ENCODE results near the gene PTPRN2.
"Not testable (repeated sequence)": the region's sequence is repeated elsewhere in the genome, so short reads cannot be mapped to it uniquely, and the experiment has no call there.

Gene PTPRN2

GRCh38 chr7:158461824-158462223, 125.8 kb downstream of the PTPRN2 start:
- TF ChIP-seq, protein P1, sequence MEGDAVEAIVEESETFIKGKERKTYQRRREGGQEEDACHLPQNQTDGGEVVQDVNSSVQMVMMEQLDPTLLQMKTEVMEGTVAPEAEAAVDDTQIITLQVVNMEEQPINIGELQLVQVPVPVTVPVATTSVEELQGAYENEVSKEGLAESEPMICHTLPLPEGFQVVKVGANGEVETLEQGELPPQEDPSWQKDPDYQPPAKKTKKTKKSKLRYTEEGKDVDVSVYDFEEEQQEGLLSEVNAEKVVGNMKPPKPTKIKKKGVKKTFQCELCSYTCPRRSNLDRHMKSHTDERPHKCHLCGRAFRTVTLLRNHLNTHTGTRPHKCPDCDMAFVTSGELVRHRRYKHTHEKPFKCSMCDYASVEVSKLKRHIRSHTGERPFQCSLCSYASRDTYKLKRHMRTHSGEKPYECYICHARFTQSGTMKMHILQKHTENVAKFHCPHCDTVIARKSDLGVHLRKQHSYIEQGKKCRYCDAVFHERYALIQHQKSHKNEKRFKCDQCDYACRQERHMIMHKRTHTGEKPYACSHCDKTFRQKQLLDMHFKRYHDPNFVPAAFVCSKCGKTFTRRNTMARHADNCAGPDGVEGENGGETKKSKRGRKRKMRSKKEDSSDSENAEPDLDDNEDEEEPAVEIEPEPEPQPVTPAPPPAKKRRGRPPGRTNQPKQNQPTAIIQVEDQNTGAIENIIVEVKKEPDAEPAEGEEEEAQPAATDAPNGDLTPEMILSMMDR (IDR thresholded peaks at IDR 0.05; ENCODE audit: insufficient read depth, missing control alignments): no peak
- DNase-seq (ENCODE audit: insufficient read length, low spot score) (no peak), FAIRE-seq (no peak)

GRCh38 chr7:158460665-158461064, 127.0 kb downstream of the PTPRN2 start:
- no peak for FAIRE-seq
- no peak for DNase-seq (ENCODE audit: insufficient read length, low spot score)
- TF ChIP-seq, protein P1 (IDR thresholded peaks at IDR 0.05; ENCODE audit: insufficient read depth, missing control alignments): no peak

- no peak for DNase-seq (ENCODE audit: insufficient read length, low spot score)
- TF ChIP-seq, protein P1 (IDR thresholded peaks at IDR 0.05; ENCODE audit: insufficient read depth, missing control alignments): no peak
- FAIRE-seq: no peak
Measured at GRCh38 chr7:158458716-158459282, 128.8 kb downstream of the PTPRN2 start.

DNA sequence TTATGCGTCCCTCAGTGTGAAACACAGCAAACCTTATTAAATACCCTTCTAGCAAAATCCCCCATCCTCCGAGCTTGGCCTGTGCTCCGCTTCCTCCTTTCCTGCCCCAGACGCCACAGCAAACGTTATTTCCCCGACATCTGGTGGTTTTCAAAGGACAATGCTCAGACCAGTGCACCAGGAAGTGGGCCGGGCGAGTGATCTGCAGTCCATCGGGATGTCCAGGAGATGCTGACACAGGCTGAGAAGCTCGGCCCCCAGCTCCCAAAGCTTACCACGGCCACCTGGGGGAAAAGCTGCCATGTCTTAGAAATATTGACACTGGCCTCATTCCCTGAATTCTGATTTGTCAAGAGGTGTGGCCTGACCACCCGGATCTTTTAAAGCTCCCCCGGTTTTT, 129.5 kb downstream of the PTPRN2 start:
- TF ChIP-seq, protein P1 (IDR thresholded peaks at IDR 0.05; ENCODE audit: insufficient read depth, missing control alignments): no peak
- DNase-seq (ENCODE audit: insufficient read length, low spot score): no peak
- FAIRE-seq: no peak

DNA sequence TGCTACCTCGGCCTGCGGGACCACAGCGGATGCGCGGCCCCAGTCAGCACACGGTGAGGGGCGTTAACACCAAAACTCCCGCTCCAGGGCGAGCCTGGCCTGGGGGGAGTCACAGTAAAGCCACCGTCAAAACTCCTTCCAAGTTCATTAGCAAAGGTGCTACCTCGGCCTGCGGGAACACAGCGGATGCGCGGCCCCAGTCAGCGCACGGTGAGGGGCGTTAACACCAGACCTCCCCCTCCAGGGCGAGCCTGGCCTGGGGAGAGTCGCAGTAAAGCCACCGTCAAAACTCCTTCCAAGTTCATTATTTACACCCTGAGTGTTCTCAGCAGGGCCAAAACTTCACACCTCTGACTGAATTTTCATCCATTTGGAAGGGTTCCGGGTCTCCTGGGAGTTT, 130.0 kb downstream of the PTPRN2 start:
- FAIRE-seq; DNase-seq (ENCODE audit: insufficient read length, low spot score): not testable (repeated sequence)

DNA sequence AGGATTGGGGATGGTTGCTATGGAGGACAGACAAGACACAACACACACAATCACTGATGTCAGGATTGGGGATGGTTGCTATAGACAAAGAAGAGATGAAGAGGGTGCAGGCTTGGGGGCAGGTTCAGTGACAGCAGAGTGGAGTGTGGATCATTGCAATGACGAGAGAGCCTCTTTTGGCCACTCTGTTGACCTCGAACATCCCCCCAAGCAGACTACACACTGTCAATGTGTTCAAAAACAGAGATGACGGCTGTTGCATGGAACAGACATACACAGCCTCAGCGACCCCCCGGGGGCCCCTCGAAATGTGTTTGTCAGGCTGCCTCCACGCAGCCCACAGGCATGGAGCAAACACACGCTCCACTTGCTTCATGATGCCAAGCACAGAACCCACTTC, 133.0 kb downstream of the PTPRN2 start:
- FAIRE-seq: no peak
- TF ChIP-seq, protein P1 (IDR thresholded peaks at IDR 0.05; ENCODE audit: insufficient read depth, missing control alignments): no peak
- DNase-seq (ENCODE audit: insufficient read length, low spot score): no peak

- FAIRE-seq (no peak), DNase-seq (ENCODE audit: insufficient read length, low spot score) (no peak)
- TF ChIP-seq, protein P1 (IDR thresholded peaks at IDR 0.05; ENCODE audit: insufficient read depth, missing control alignments): no peak
Measured at GRCh38 chr7:158453663-158454062, 134.0 kb downstream of the PTPRN2 start.

GRCh38 chr7:158452331-158452730, 135.3 kb downstream of the PTPRN2 start:
- no peak for FAIRE-seq
- TF ChIP-seq, protein P1 (IDR thresholded peaks at IDR 0.05; ENCODE audit: insufficient read depth, missing control alignments): no peak

More at GRCh38 chr7:158452331-158452730, 135.3 kb downstream of the PTPRN2 start:
- DNase-seq (ENCODE audit: insufficient read length, low spot score): no peak
